Activated CD8-positive, alpha-beta T cell treated with anti-CD3 and anti-CD28 coated beads, Interleukin-2, amount 10 ng/mL, durations not matched to agents 7 days and 5 days (primary cell): ENCODE measurements around the gene DNAAF6. TPM values are rescaled to one million over a fixed set of nuclear protein-coding genes. Genes with fewer than 3 reads are reported as not detected.

ENCODE experiments used
- total RNA-seq, 2 experiments: library from RNA; stranded (reverse); gene quantifications; one replicate each; pipeline ENCODE4 v1.2.3, GENCODE V29; 2021

Gene DNAAF6
- total RNA-seq, 2 experiments from 2014 or later = not detected

Other genes starting within 250 kb of the DNAAF6 start
- 1 to 10 TPM; 5.7 to 6.5 TPM for gene MORC4, start 206.4 kb upstream of the DNAAF6 start, total RNA-seq
- 10 to 100 TPM; 12.9 to 15.2 TPM for gene RBM41, start 87.8 kb upstream of the DNAAF6 start, total RNA-seq
- 1 to 10 TPM; 1.2 to 1.5 TPM for gene NUP62CL, start 178 bp upstream of the DNAAF6 start, total RNA-seq
- under 1 TPM in 1 of 2 experiments, not detected in 1; 0.05 TPM for gene FRMPD3, start 243.0 kb downstream of the DNAAF6 start, total RNA-seq